H4 (cell line): ENCODE data around the gene IFI30. TPM values are rescaled to one million over a fixed set of nuclear protein-coding genes. Genes with fewer than 3 reads are reported as not detected.
"Not testable (repeated sequence)": the region's sequence is repeated elsewhere in the genome, so short reads cannot be mapped to it uniquely, and the experiment has no call there.

Experiments
- DNase-seq: peaks from one replicate; pipeline ENCODE4 v3.0.0-alpha.2; 2015; ENCODE audit warnings: low spot score
- total RNA-seq: library from RNA; depleted of rRNA; stranded (reverse); fragments of >200 nt; shearing (Covaris generic); gene quantifications from 2 replicates; pipeline ENCODE4 v1.2.3, GENCODE V29; 2014

The IFI30 gene
- total RNA-seq, 1 experiment from 2014 or later = 172 TPM

GRCh38 chr19:18152817-18153555, 20.6 kb upstream of the IFI30 start, which contains the start of gene PIK3R2:
Gene PIK3R2 (plus strand): TSS chr19:18153163. CDS start chr19:18155880, 2,717 bp downstream.
- peak; percentile 99 for DNase-seq

- no peak for DNase-seq
Measured at GRCh38 chr19:18153556-18154134, 20.0 kb upstream of the IFI30 start.

- DNase-seq = no peak
Measured at GRCh38 chr19:18155095-18156087, 18.2 kb upstream of the IFI30 start.

GRCh38 chr19:18156268-18156667, 17.3 kb upstream of the IFI30 start:
- no peak for DNase-seq

- DNase-seq = peak; percentile 94
Measured at GRCh38 chr19:18156841-18157464, 16.7 kb upstream of the IFI30 start.

GRCh38 chr19:18157465-18158063, 16.0 kb upstream of the IFI30 start:
- no peak for DNase-seq

GRCh38 chr19:18158467-18158866, 15.1 kb upstream of the IFI30 start:
- no peak for DNase-seq

GRCh38 chr19:18159059-18159616, 14.5 kb upstream of the IFI30 start:
- not testable (repeated sequence) for DNase-seq

- DNase-seq = no peak
Measured at GRCh38 chr19:18159810-18160209, 13.8 kb upstream of the IFI30 start.

GRCh38 chr19:18160493-18160970, 13.1 kb upstream of the IFI30 start:
- no peak for DNase-seq

GRCh38 chr19:18160971-18161635, 12.5 kb upstream of the IFI30 start:
- no peak for DNase-seq

GRCh38 chr19:18161636-18162002, 12.0 kb upstream of the IFI30 start:
- DNase-seq = no peak

GRCh38 chr19:18164072-18164471, 9.5 kb upstream of the IFI30 start:
- no peak for DNase-seq

- no peak for DNase-seq
Measured at GRCh38 chr19:18165794-18166544, 7.6 kb upstream of the IFI30 start.

GRCh38 chr19:18167011-18167410, 6.6 kb upstream of the IFI30 start:
- no peak for DNase-seq

GRCh38 chr19:18167975-18168645, 5.5 kb upstream of the IFI30 start:
- DNase-seq = no peak

- DNase-seq = no peak
Measured at GRCh38 chr19:18168673-18169381, 4.8 kb upstream of the IFI30 start.

- no peak for DNase-seq
Measured at GRCh38 chr19:18170714-18171255, 2.8 kb upstream of the IFI30 start.
